ENCODE data around the gene LRP1B.
"Not testable (repeated sequence)": the region's sequence is repeated elsewhere in the genome, so short reads cannot be mapped to it uniquely, and the experiment has no call there.

Gene LRP1B

DNA sequence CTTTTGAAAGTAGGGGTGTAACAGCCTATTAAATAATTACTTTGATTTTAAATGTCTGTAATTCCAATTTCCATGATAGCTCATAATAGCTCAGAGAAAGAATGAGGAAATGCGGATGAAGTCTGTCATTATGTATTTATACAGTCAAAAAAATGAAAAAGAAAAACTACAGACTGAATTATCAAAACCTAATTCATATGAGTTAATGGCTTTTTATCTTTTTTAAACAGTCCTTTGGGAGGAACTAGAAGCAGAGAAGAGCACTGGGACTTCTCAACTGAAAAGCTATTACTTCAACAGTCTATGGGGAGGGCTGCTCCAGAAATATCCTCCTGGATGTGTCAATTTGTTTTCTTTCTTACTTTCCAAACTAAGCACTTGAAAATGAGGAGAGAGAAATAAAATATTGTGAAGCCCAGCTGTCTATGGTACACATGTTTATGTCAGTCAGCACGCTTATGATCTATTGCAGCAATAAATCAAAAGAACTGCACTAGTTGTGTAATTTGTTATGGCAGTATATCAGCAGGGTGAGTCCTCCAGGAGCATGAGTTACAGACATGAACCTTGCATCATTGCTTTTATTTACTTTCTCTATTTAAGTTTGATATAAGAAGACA, 1550.2 kb downstream of the LRP1B start:
- no peaks in the 10 kb centered on the region for H3K36me3 Mint-ChIP-seq
- peaks cover 2% of the 10 kb centered on the region for H3K9me3 Mint-ChIP-seq

DNA sequence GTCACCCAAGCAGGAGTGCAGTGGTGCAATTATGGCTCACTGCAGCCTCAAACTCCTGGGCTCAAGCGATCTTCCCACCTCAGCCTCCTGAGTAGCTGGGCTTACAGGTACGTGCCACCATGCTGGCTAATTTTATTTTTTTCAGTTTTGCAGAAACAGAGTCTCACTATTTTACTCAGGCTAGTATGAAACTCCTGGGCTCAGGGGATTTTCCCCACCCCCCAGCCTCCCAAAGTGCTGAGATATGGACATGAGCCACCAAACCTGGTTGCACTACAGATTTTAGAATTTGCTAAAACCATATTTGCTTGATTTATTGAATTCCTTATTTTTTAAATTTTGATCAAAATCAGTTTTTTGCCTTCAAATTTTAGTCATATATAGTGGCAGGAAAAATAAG, 1553.4 kb downstream of the LRP1B start:
- peaks cover 2% of the 10 kb centered on the region for H3K9me3 Mint-ChIP-seq
- H3K4me1 Mint-ChIP-seq: no peaks in the 10 kb centered on the region
- no peak for DNase-seq (ENCODE audit: low spot score in 2 of 2)
- H3K27me3 Mint-ChIP-seq: no peaks in the 10 kb centered on the region
- H3K27ac Mint-ChIP-seq: no peak overlapping the region
- ATAC-seq (ENCODE audit: low read depth): no peak
- no peak overlapping the region for H3K4me3 Mint-ChIP-seq
- no peaks in the 10 kb centered on the region for H3K36me3 Mint-ChIP-seq

More for the DNA sequence above, 1550.2 kb downstream of the LRP1B start:
- H3K27me3 Mint-ChIP-seq: no peaks in the 10 kb centered on the region
- H3K4me1 Mint-ChIP-seq: no peaks in the 10 kb centered on the region
- ATAC-seq (ENCODE audit: low read depth) (no peak), DNase-seq (ENCODE audit: low spot score in 2 of 2) (no peak)
- no peak overlapping the region for H3K4me3 Mint-ChIP-seq
- no peak overlapping the region for H3K27ac Mint-ChIP-seq

DNA sequence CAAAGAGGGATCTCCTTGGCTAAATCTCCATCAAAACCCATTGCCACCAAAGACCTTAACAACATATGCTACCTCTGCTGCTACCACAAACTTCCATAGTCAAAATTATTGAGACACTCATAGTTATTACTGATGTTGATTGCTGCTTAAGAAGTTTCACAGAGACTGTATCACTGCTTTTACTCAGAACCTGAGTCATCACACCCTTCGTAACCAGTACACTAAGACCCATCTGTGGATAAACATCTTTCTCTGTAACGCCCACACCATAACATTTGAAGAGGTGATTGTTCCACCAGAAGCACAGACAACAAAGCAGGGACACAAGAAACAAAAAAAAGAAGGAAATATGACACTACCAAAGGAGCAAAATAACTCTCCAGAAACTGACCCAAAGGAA, 1563.1 kb downstream of the LRP1B start:
- ATAC-seq (ENCODE audit: low read depth) (no peak), DNase-seq (ENCODE audit: low spot score in 2 of 2) (no peak)
- Mint-ChIP-seq H3K4me3 (no peak overlapping the region), H3K27ac (no peak overlapping the region), H3K27me3 (no peaks in the 10 kb centered on the region), H3K9me3 (peaks cover 3% of the 10 kb centered on the region), H3K36me3 (no peaks in the 10 kb centered on the region), H3K4me1 (no peaks in the 10 kb centered on the region)

DNA sequence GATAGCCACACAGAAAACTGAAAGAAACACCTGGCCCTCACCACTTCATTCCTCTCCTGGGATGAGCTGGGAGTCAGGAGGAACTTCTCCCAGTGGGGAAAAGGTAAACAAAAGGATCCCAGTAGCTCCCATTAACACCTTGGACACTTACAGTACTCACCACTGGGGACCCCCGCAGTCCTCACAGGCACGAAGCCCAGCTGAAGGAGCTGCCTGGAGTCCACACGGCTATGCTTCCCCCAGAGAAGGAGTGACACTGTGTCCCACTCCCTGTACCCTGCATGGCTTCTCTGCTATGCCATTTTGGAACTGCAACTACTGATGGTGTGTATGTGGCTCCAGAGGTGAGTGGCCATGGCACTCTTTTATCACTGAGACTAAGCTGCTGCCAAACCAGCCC, 1565.1 kb downstream of the LRP1B start:
- peaks cover 3% of the 10 kb centered on the region for H3K9me3 Mint-ChIP-seq
- ATAC-seq (ENCODE audit: low read depth): no peak
- H3K27me3 Mint-ChIP-seq: no peaks in the 10 kb centered on the region

DNA sequence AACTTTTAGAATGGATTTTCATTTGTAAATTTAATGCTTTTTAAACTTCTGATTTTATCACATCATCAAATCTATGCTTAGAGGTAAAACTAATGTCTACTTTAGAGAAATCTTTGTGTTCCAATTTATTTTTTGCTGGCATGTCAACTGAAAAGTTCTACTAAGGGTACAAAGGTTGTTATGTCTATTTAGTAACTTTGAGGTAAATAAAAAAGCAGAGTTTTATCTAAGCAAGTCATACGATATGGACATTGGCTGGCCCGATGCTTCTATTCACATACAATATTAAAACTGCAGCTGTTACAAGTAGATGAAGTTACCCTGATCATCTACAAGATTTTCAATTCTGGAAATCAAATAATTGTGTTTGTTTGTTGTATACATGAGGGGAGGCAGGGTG, 1575.1 kb downstream of the LRP1B start:
- H3K36me3 Mint-ChIP-seq: no peaks in the 10 kb centered on the region
- no peak overlapping the region for H3K4me3 Mint-ChIP-seq
- no peak overlapping the region for H3K27ac Mint-ChIP-seq
- no peaks in the 10 kb centered on the region for H3K27me3 Mint-ChIP-seq
- H3K4me1 Mint-ChIP-seq: no peaks in the 10 kb centered on the region
- H3K9me3 Mint-ChIP-seq: peaks cover 4% of the 10 kb centered on the region
- DNase-seq (ENCODE audit: low spot score in 2 of 2) (no peak), ATAC-seq (ENCODE audit: low read depth) (no peak)

More for the DNA sequence above, 1565.1 kb downstream of the LRP1B start:
- H3K4me1 Mint-ChIP-seq: no peaks in the 10 kb centered on the region
- no peak for DNase-seq (ENCODE audit: low spot score in 2 of 2)
- H3K4me3 Mint-ChIP-seq: no peak overlapping the region
- H3K36me3 Mint-ChIP-seq: no peaks in the 10 kb centered on the region
- no peak overlapping the region for H3K27ac Mint-ChIP-seq

DNA sequence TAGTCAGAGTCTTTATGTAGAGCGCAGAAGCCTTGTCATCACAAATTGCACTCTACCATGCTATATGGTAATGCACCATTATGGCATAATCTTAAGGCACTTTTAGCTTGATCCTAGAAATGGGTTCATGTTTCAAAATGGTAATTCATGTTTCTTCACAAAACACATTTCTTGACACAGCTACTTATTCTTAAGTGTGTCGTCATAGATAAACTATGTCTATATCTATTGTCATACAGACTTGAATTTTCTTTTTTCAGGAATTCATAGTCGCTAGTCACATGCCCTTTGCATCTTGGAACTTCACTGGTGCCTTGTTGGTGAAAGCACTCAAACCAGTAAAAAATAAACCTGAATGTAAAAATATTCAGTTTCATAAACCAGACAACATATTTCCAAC, 1578.2 kb downstream of the LRP1B start:
- Mint-ChIP-seq H3K4me3 (no peak overlapping the region), H3K9me3 (peaks cover 2% of the 10 kb centered on the region), H3K4me1 (no peaks in the 10 kb centered on the region), H3K36me3 (no peaks in the 10 kb centered on the region), H3K27ac (no peak overlapping the region), H3K27me3 (no peaks in the 10 kb centered on the region)
- no peak for DNase-seq (ENCODE audit: low spot score in 2 of 2)
- no peak for ATAC-seq (ENCODE audit: low read depth)

DNA sequence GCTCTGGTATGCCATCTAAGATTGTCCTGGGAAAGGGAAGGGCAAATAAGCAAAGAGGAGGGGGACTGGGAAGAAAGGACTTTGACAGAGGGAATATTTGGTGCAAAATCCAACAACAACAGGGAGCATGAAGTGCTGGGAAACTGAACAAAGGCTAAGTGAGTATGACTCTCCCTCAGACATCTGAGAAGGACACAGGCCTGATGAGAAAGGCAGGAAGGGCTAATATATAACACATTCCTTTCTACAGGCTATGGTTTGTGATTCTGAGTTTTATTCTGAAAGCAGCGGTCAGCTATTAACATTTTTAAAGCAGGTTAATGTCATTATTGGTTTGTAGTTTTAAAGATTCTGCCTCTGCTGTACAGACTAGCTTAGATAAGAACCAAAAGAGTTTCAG, 1579.5 kb downstream of the LRP1B start:
- no peaks in the 10 kb centered on the region for H3K36me3 Mint-ChIP-seq
- H3K27ac Mint-ChIP-seq: no peak overlapping the region
- no peak overlapping the region for H3K4me3 Mint-ChIP-seq

DNA sequence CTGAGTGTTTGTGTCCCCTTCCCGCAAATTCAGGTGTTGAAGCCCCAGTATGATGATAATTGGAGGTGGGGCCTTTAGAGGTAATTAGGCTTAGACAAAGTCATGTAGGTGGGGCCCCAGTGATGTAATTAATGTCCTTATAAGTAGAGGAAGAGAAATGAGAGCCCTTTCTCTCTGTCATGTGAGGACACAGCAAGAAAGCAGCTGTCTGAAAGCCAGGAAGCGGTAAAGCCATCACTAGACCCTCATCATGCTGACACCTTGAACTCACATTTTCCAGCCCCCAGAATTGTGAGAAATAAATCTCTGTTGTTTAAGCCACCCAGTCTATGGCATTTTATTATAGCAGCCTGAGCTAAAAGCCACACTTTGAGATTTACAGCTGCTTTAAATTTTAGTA, 1580.0 kb downstream of the LRP1B start:
- no peaks in the 10 kb centered on the region for H3K27me3 Mint-ChIP-seq
- no peaks in the 10 kb centered on the region for H3K36me3 Mint-ChIP-seq
- no peak overlapping the region for H3K27ac Mint-ChIP-seq
- no peak for DNase-seq (ENCODE audit: low spot score in 2 of 2)
- no peak overlapping the region for H3K4me3 Mint-ChIP-seq
- peaks cover 4% of the 10 kb centered on the region for H3K9me3 Mint-ChIP-seq
- ATAC-seq (ENCODE audit: low read depth): no peak
- no peaks in the 10 kb centered on the region for H3K4me1 Mint-ChIP-seq

More for the DNA sequence above, 1579.5 kb downstream of the LRP1B start:
- H3K27me3 Mint-ChIP-seq: no peaks in the 10 kb centered on the region
- H3K9me3 Mint-ChIP-seq: peaks cover 2% of the 10 kb centered on the region
- DNase-seq (ENCODE audit: low spot score in 2 of 2) (no peak), ATAC-seq (ENCODE audit: low read depth) (no peak)
- no peaks in the 10 kb centered on the region for H3K4me1 Mint-ChIP-seq

DNA sequence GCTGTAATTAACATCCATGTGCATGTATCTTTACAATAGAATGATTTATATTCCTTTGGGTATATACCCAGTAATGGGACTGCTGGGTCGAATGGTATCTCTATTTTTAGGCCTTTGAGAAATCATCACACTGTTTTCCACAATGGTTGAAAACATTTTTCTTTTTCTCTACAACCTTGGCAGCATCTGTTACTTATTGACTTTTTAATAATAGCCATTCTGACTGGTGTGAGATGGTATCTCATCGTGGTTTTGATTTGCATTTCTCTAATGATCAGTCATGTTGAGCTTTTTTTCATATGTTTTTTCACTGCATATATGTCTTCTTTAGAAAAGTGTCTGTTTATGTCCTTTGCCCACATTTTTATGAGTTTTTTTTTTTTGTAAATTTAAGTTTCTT, 1586.0 kb downstream of the LRP1B start:
- not testable (repeated sequence) for H3K4me1 Mint-ChIP-seq; H3K27me3 Mint-ChIP-seq; DNase-seq (ENCODE audit: low spot score in 2 of 2); ATAC-seq (ENCODE audit: low read depth); H3K27ac Mint-ChIP-seq; H3K4me3 Mint-ChIP-seq; H3K9me3 Mint-ChIP-seq; H3K36me3 Mint-ChIP-seq

DNA sequence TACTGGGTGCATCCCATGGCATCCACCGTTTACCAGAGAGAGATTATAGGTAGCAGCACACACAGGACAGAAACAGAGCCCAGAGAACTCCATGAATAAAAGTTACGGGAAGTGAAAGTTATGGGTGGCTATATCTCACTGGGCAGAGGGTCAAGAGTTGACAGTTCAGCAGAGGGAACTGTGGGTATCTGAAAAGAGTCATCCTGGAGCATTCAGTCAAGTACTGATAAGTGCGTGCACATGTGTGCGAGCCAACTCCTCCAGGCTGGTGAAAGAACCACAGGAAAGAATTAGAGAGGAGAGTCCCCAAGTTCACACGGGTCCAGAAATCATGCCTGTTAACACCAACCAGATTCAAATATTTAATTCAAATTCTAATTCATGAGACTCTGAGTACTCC, 1588.2 kb downstream of the LRP1B start:
- Mint-ChIP-seq H3K36me3 (no peaks in the 10 kb centered on the region), H3K4me1 (no peaks in the 10 kb centered on the region), H3K9me3 (peaks cover 7% of the 10 kb centered on the region), H3K27me3 (no peaks in the 10 kb centered on the region), H3K27ac (no peak overlapping the region), H3K4me3 (no peak overlapping the region)
- DNase-seq (ENCODE audit: low spot score in 2 of 2): no peak
- ATAC-seq (ENCODE audit: low read depth): no peak

DNA sequence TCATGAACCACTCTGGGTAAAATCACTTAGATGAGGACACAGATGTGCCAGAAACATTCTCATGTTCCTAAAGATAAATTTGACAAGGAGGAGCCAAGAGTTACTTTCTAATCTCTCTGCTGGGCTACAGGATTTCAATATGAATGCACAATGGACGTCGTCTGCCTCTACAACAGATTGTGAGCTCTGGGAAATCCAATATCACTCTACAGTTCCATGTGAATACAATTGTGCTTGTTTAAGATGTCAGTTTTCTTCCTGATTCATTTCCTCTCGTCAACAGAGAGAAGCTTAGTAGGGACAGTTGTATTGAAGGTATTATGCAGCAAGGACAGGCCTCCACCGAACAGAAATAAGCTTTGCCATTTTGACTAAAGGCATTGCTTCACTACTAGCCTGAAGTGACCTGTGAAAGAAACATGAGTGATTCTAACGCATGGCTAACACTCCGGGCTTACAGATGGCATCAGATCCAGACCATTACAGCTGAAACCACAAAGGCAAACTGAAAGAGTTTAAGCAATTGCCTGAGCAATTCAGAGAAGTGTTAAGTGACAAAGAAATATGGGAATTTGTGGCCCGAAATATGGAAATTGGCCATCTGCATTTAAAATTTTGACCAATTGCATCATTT, 1591.5 kb downstream of the LRP1B start:
- Mint-ChIP-seq H3K36me3 (no peaks in the 10 kb centered on the region), H3K9me3 (peaks cover under 1% of the 10 kb centered on the region), H3K27me3 (no peaks in the 10 kb centered on the region), H3K4me3 (no peak overlapping the region), H3K4me1 (no peaks in the 10 kb centered on the region), H3K27ac (no peak overlapping the region)
- ATAC-seq (ENCODE audit: low read depth): no peak
- DNase-seq (ENCODE audit: low spot score in 2 of 2): no peak

DNA sequence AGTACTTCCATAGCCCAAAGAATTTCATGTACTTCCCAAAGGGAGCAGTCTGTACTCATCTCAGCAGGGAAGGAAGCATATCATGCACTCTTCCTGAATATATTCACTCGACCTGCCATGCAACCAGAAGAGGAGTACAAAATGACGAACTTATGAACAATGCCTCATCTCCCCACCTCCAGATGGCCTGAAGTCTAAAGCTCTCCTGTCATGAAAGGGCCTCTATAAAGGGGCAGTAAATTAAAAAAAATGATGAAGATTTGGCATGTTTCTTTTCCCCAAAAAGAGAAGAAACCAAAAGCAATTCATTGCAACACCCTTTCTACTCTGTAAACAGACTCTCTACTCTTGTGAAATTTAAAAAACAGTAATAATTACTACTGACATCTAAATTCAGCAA, 1601.1 kb downstream of the LRP1B start:
- H3K4me3 Mint-ChIP-seq: no peak overlapping the region
- no peaks in the 10 kb centered on the region for H3K27me3 Mint-ChIP-seq
- peaks cover 8% of the 10 kb centered on the region for H3K9me3 Mint-ChIP-seq
- no peaks in the 10 kb centered on the region for H3K36me3 Mint-ChIP-seq
- ATAC-seq (ENCODE audit: low read depth): no peak
- no peaks in the 10 kb centered on the region for H3K4me1 Mint-ChIP-seq
- H3K27ac Mint-ChIP-seq: no peak overlapping the region
- DNase-seq (ENCODE audit: low spot score in 2 of 2): no peak

DNA sequence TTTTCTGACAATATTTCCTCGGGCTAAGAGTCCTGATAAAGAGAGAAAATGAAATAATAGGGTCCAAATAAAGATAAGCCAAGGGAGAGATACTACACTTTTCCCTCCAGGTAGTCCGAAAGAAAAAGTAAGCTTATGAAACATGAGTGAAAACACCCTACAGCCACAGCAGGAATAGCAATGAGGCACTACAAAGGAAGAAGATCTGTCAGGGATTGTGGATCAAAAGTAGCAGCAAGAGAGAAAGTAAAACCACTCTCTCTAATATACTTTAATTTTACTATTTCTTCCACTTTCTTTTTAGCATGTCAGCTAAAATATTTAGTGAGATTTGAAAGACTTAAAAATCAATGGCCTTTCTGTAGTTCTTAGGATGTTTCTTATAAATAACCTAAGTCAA, 1601.8 kb downstream of the LRP1B start:
- DNase-seq (ENCODE audit: low spot score in 2 of 2): no peak
- Mint-ChIP-seq H3K9me3 (peaks cover 8% of the 10 kb centered on the region), H3K36me3 (no peaks in the 10 kb centered on the region), H3K4me1 (no peaks in the 10 kb centered on the region), H3K27ac (no peak overlapping the region), H3K4me3 (no peak overlapping the region), H3K27me3 (no peaks in the 10 kb centered on the region)
- ATAC-seq (ENCODE audit: low read depth): no peak

DNA sequence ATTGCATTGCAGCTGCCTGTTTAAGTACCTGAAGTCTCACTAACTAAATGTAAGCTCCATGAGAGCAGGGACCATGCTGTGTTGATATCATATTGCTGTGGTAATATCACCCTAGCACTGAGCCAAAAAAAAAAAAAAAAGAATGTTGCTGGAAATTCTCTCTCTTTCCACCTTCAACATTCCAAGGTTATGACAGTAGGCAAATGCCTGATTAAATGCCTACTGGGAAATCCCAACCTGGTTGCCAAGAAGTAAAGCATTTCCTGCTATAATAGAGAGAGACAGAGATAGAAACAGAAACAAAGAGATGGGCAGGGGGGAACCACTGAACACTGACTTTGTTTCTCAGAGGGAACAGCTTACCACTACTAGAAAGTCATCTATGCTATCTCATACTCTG, 1604.2 kb downstream of the LRP1B start:
- H3K4me1 Mint-ChIP-seq: no peaks in the 10 kb centered on the region
- no peaks in the 10 kb centered on the region for H3K27me3 Mint-ChIP-seq
- peaks cover 10% of the 10 kb centered on the region for H3K9me3 Mint-ChIP-seq

DNA sequence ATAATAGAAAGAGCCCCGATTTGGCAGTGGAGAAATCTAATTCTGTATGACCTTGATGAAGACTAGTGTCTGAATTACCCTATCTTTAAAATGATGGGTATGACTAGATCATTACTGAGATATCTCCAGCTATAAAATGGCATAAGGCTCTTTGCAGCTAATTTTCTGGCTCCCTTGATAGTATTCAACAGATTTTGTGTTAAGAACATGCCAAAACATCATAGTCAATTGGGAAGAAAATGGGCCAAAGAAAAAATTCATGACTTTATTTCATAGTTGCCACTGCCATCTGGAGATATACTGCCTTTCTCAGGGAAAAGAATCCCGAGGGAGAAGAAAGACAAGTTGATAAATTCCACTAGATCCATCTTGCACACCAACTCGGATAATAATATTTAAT, 1618.7 kb downstream of the LRP1B start:
- Mint-ChIP-seq H3K4me3 (no peak overlapping the region), H3K27ac (no peak overlapping the region), H3K27me3 (no peaks in the 10 kb centered on the region), H3K4me1 (no peaks in the 10 kb centered on the region), H3K36me3 (no peaks in the 10 kb centered on the region), H3K9me3 (no peaks in the 10 kb centered on the region)
- ATAC-seq (ENCODE audit: low read depth) (no peak), DNase-seq (ENCODE audit: low spot score in 2 of 2) (no peak)

More for the DNA sequence above, 1604.2 kb downstream of the LRP1B start:
- Mint-ChIP-seq H3K27ac (no peak overlapping the region), H3K36me3 (no peaks in the 10 kb centered on the region), H3K4me3 (no peak overlapping the region)
- no peak for DNase-seq (ENCODE audit: low spot score in 2 of 2)
- ATAC-seq (ENCODE audit: low read depth): no peak

All from memory B cell (primary cell).